ENCODE results near the gene CUX1. TPM values are rescaled to one million over a fixed set of nuclear protein-coding genes. Genes with fewer than 3 reads are reported as not detected.
"Not testable (repeated sequence)": the region's sequence is repeated elsewhere in the genome, so short reads cannot be mapped to it uniquely, and the experiment has no call there.

CUX1 gene
- total RNA-seq, 1 experiment from 2014 or later, result 64.3 TPM

- Mint-ChIP-seq H3K9me3 (peaks cover 7% of the 10 kb centered on the region), H3K4me3 (no peak overlapping the region), H3K36me3 (peaks cover 15% of the 10 kb centered on the region), H3K27me3 (ENCODE audit: low read depth) (no peaks in the 10 kb centered on the region), H3K4me1 (peaks cover 71% of the 10 kb centered on the region), H3K27ac (peak overlapping the region; percentile 84; the same call in 1 of the 2 replicates)
- TF ChIP-seq PRRX2 (CRISPR knock-in tag; IDR thresholded peaks at IDR 0.05), result no peak
- no peak for TF ChIP-seq JAZF1 (CRISPR knock-in tag; IDR thresholded peaks at IDR 0.05)
- no peak for TF ChIP-seq MYBL2 (CRISPR knock-in tag; IDR thresholded peaks at IDR 0.05)
- no peak for TF ChIP-seq ATF1 (CRISPR knock-in tag; IDR thresholded peaks at IDR 0.05)
- TF ChIP-seq NFYB (CRISPR knock-in tag; conservative IDR thresholded peaks at IDR 0.05; ENCODE audit: low read depth), result no peak
- no peak for DNase-seq (ENCODE audit: low spot score)
- ChIA-PET CTCF (no interaction called here), POLR2A (no interaction called here)
- no peak for ATAC-seq
Measured at GRCh38 chr7:101929256-101929655, 111.8 kb downstream of the CUX1 start.

- H3K4me1 Mint-ChIP-seq, result peaks cover 75% of the 10 kb centered on the region
- peaks cover 15% of the 10 kb centered on the region for H3K36me3 Mint-ChIP-seq
- H3K27me3 Mint-ChIP-seq (ENCODE audit: low read depth); H3K4me3 Mint-ChIP-seq; POLR2A ChIA-PET; H3K9me3 Mint-ChIP-seq; ATAC-seq; CTCF ChIA-PET; DNase-seq (ENCODE audit: low spot score): not testable (repeated sequence)
- peak overlapping the region; percentile 57 for H3K27ac Mint-ChIP-seq
Measured at GRCh38 chr7:101929911-101930310, 112.5 kb downstream of the CUX1 start.

- Mint-ChIP-seq H3K4me3 (no peak overlapping the region), H3K9me3 (peaks cover 7% of the 10 kb centered on the region), H3K36me3 (peaks cover 15% of the 10 kb centered on the region), H3K4me1 (peaks cover 81% of the 10 kb centered on the region), H3K27me3 (ENCODE audit: low read depth) (no peaks in the 10 kb centered on the region), H3K27ac (peak overlapping the region; percentile 99)
- CTCF ChIA-PET, result no interaction called here
- DNase-seq (ENCODE audit: low spot score), result no peak
- POLR2A ChIA-PET, result no interaction called here
- no peak for ATAC-seq
- TF ChIP-seq RELA (CRISPR knock-in tag; IDR thresholded peaks at IDR 0.05; ENCODE audit: borderline replicate concordance) (no peak), PREB (CRISPR knock-in tag; IDR thresholded peaks at IDR 0.05; ENCODE audit: borderline replicate concordance) (no peak), ETV6 (CRISPR knock-in tag; IDR thresholded peaks at IDR 0.05) (no peak), ESRRA (CRISPR knock-in tag; IDR thresholded peaks at IDR 0.05; ENCODE audit: borderline replicate concordance) (no peak), ZNF512 (CRISPR knock-in tag; IDR thresholded peaks at IDR 0.05; ENCODE audit: borderline replicate concordance) (no peak), PRDM15 (CRISPR knock-in tag; IDR thresholded peaks at IDR 0.05) (no peak), MLX (CRISPR knock-in tag; IDR thresholded peaks at IDR 0.05) (no peak), NFYB (CRISPR knock-in tag; conservative IDR thresholded peaks at IDR 0.05; ENCODE audit: low read depth) (no peak), ELF4 (CRISPR knock-in tag; IDR thresholded peaks at IDR 0.05; ENCODE audit: low read depth) (no peak), OVOL2 (CRISPR knock-in tag; IDR thresholded peaks at IDR 0.05; ENCODE audit: borderline replicate concordance) (no peak), ATF3 (CRISPR knock-in tag; conservative IDR thresholded peaks at IDR 0.05) (no peak), GTF2I (CRISPR knock-in tag; conservative IDR thresholded peaks at IDR 0.05) (no peak), TP53 (CRISPR knock-in tag; IDR thresholded peaks at IDR 0.05) (no peak), HMGA2 (CRISPR knock-in tag; IDR thresholded peaks at IDR 0.05) (no peak), ZNF396 (CRISPR knock-in tag; IDR thresholded peaks at IDR 0.05; ENCODE audit: borderline replicate concordance) (no peak), NFATC4 (CRISPR knock-in tag; IDR thresholded peaks at IDR 0.05) (no peak), USF2 (CRISPR knock-in tag; IDR thresholded peaks at IDR 0.05) (no peak)
Measured at GRCh38 chr7:101932083-101932482, 114.7 kb downstream of the CUX1 start.
